GM15510 (cell line): ENCODE results near the gene OR5AC2.

Experiments used
- POLR2A ChIP-seq: IDR thresholded peaks from 3 replicates; pipeline ENCODE4 v1.6.1; 2011; ENCODE audit warnings: borderline replicate concordance; ENCODE audit not compliant: insufficient read length; ENCODE audit errors: extremely low read depth

Gene OR5AC2

GRCh38 chr3:98109807-98110549, 23.0 kb downstream of the OR5AC2 start:
- no peak for TF ChIP-seq POLR2A

GRCh38 chr3:98110550-98110908, 23.6 kb downstream of the OR5AC2 start:
- TF ChIP-seq POLR2A, result no peak

DNA sequence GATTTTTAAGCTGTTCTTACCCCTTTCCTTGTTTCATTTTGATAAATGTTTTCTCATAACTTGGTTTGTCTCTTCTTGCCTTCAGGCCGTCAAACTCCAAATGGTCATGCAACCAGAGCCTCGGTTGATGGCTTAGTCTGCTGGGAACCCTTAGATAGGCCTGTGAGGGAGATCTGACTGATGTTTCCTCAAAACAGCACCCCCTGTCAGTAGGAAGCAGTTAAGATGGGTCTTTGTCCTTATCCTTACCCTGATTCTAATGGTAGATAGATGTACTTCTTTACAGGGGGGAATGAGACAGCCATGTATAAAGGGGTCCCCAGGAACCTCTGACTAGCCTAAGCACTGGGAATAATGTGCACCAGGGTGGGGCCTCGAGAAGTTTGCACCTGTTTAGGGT, 27.3 kb downstream of the OR5AC2 start:
- TF ChIP-seq POLR2A, result no peak

- TF ChIP-seq POLR2A, result no peak
These were observed 28.7 kb downstream of the OR5AC2 start for GRCh38 chr3:98115717-98116116.

DNA sequence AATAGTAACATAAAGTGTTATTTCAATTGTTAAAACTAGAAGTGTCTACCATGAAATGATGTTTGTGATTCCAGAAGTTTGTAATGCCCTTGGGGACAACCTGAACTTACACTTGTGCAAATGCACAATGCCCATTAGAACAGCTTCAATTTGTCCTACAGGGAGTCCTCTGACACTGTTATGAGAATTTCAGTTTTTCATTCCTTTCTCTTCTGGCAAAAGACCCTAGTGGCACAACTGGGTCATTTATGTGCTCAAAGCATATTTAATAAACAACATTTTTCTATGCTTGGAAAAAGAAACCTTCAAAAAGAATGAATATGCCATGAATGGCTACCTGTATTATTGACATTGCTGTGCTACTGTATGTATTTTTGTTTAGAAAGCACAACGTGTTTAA, 43.4 kb downstream of the OR5AC2 start, which contains the start of gene OR5H1:
Gene OR5H1 (plus strand): TSS at position 301 of the 400 bp plus-strand sequence. CDS start 1,977 bp downstream, outside the sequence.
- TF ChIP-seq POLR2A, result no peak

- TF ChIP-seq POLR2A, result no peak
These were observed 49.7 kb downstream of the OR5AC2 start for GRCh38 chr3:98136631-98137030.
